ENCODE measurements around the gene VSTM5. TPM values are rescaled to one million over a fixed set of nuclear protein-coding genes. Genes with fewer than 3 reads are reported as not detected.
"Not testable (repeated sequence)": the region's sequence is repeated elsewhere in the genome, so short reads cannot be mapped to it uniquely, and the experiment has no call there.

Gene VSTM5
- under 1 TPM in 2 of 4 donors, not detected in 2; 0.13 to 0.19 TPM for total RNA-seq

DNA sequence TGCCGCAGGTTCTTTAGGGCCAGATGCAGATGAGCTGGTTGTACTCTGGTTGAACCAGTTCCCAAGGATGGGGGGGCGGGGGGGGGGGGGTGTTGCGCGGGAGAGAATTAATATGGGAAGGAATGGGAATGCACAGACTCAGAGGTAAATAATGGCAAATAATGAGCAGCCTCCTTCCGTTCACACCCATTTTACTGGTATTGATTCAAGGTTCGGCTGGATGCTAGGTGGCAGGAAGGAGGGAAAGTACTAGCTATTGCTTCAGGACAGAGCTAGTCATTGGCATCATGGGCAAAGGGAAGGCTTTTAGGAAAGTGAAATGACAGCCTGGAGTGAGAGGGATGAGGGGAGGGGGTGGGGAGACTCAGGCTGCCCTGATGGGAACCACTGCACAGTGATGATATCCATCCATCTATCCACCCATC, at the start of gene VSTM5:
VSTM5 (minus strand) TSS at position 25 of the 425 bp plus-strand sequence. CDS start 116 bp downstream, outside the sequence.
- peak within 1 kb of the TSS; percentile 21 for H3K4me3 ChIP-seq (ENCODE audit: low read depth, poor library complexity, severe bottlenecking)
- intact Hi-C loops (cut with DNase I; ENCODE audit: low total_unique reads), result no loop called here
- DNase-seq (ENCODE audit: low spot score in 2 of 2), result no peak
- 9 to 12% methylated on average over 6 of the region's 6 CpGs for WGBS, 2 donors
- TF ChIP-seq POLR2A (IDR thresholded peaks at IDR 0.05), result no peak
- TF ChIP-seq, protein P1, sequence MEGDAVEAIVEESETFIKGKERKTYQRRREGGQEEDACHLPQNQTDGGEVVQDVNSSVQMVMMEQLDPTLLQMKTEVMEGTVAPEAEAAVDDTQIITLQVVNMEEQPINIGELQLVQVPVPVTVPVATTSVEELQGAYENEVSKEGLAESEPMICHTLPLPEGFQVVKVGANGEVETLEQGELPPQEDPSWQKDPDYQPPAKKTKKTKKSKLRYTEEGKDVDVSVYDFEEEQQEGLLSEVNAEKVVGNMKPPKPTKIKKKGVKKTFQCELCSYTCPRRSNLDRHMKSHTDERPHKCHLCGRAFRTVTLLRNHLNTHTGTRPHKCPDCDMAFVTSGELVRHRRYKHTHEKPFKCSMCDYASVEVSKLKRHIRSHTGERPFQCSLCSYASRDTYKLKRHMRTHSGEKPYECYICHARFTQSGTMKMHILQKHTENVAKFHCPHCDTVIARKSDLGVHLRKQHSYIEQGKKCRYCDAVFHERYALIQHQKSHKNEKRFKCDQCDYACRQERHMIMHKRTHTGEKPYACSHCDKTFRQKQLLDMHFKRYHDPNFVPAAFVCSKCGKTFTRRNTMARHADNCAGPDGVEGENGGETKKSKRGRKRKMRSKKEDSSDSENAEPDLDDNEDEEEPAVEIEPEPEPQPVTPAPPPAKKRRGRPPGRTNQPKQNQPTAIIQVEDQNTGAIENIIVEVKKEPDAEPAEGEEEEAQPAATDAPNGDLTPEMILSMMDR (IDR thresholded peaks at IDR 0.05), result no peak

DNA sequence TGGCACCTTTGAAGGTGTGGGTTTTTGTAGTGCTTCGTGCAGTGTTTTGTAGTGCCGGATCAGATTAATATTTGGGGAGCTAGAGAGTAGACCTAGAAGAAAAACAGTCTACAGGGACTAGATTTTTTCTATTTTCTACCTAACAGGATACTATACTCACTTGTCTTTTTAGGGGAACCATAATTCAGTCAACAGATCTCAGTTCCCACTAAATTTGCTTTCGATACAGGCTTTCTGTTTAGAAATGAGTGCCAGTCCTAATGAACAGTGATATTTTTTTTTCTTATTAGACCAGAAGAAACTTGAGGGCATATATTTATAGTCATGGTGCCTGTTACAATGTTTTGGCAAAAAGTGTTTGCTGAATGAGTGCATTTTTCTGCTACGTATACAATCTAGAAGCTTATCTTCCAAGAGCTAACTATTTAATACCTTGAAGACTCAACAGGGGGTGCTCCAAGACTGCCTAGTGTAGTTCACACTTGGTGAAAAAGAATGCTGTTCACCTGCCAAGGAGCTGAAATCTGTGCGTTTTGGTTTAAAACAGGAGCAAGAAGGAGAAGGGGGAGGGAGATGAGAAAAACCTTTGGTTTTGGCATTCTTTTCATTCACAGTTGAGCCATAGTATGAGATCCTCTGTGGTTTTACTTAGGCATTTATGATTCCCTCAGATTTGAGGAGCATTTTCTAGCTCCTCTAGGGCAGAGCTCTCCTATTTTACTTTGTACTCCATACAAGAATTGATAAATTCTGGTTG, 44.9 kb upstream of the VSTM5 start:
- intact Hi-C loops (cut with DNase I; ENCODE audit: low total_unique reads), result loop anchor here (10.0 kb wide), 1 partner anchor 620 kb away; the partner anchor contains the start of gene C11orf97
- WGBS, 2 donors, result 36 to 47% methylated on average over 5 of the region's 5 CpGs
- H3K4me3 ChIP-seq (ENCODE audit: low read depth, poor library complexity, severe bottlenecking), result no peak overlapping the region
- no peak for DNase-seq (ENCODE audit: low spot score in 2 of 2)
- no peak for TF ChIP-seq POLR2A (IDR thresholded peaks at IDR 0.05)
- TF ChIP-seq, protein P1 (IDR thresholded peaks at IDR 0.05), result no peak

GRCh38 chr11:93890391-93891051, 40.1 kb upstream of the VSTM5 start:
- 73 to 83% methylated on average over 3 of the region's 3 CpGs for WGBS, 2 donors
- intact Hi-C loops (cut with DNase I; ENCODE audit: low total_unique reads), result loop anchor here (10.0 kb wide), 1 partner anchor 624 kb away; the partner anchor contains the start of gene C11orf97
- TF ChIP-seq, protein P1 (IDR thresholded peaks at IDR 0.05), result no peak
- TF ChIP-seq POLR2A (IDR thresholded peaks at IDR 0.05), result no peak
- no peak for DNase-seq (ENCODE audit: low spot score in 2 of 2)
- no peak overlapping the region for H3K4me3 ChIP-seq (ENCODE audit: low read depth, poor library complexity, severe bottlenecking)

DNA sequence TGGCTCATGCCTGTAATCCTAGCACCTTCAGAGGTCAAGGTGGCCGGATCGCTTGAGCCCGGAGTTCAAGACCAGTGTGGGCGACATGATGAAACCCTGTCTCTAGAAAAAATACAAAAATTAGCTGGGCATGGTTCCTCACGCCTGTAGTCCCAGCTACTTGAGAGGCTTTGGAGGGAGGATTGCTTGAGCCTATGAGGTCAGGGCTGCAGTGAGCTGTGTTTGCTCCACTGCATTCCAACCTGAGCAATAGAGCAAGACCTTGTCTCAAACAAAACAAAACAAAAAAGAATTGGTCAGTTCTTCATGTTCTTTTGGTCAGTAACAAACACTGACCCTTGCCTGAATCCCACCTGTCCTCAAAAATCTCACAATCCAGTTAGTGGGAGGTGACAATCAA, 36.7 kb upstream of the VSTM5 start:
- intact Hi-C loops (cut with DNase I; ENCODE audit: low total_unique reads), result no loop called here
- H3K4me3 ChIP-seq (ENCODE audit: low read depth, poor library complexity, severe bottlenecking), result no peak overlapping the region
- no peak for DNase-seq (ENCODE audit: low spot score in 2 of 2)
- TF ChIP-seq, protein P1 (IDR thresholded peaks at IDR 0.05), result no peak
- TF ChIP-seq POLR2A (IDR thresholded peaks at IDR 0.05), result no peak
- 91 to 97% methylated on average over 5 of the region's 5 CpGs for WGBS, 2 donors

- intact Hi-C loops (cut with DNase I; ENCODE audit: low total_unique reads); H3K4me3 ChIP-seq (ENCODE audit: low read depth, poor library complexity, severe bottlenecking); DNase-seq (ENCODE audit: low spot score in 2 of 2): not testable (repeated sequence)
Observed at GRCh38 chr11:93879114-93879513, 28.7 kb upstream of the VSTM5 start.

DNA sequence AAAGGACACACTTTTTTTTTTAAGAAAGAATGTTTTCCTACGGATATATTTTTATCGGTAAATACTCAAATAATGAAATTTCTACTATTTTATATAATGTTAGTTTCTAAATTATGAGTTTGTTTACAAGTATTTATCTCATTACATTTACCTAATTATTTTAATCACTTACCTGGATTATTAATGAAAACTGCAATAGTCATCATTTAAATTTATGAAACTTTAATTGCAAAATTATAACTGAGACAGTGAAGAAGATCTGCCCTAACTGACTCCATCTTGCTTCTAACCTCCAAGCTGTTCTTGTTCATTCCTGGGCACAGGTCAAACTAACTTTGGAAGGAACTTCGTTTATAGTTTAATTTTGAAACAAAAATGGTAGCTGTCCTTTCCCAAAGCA, 25.2 kb upstream of the VSTM5 start:
- no peak for DNase-seq (ENCODE audit: low spot score in 2 of 2)
- no peak for TF ChIP-seq POLR2A (IDR thresholded peaks at IDR 0.05)
- TF ChIP-seq, protein P1 (IDR thresholded peaks at IDR 0.05), result no peak
- 86 to 91% methylated on average over 3 of the region's 3 CpGs for WGBS, 2 donors
- no peak overlapping the region for H3K4me3 ChIP-seq (ENCODE audit: low read depth, poor library complexity, severe bottlenecking)
- intact Hi-C loops (cut with DNase I; ENCODE audit: low total_unique reads), result no loop called here
